Coronary artery (tissue), 2 donors: Measurements from ENCODE around the gene GALNT7.

Experiments used
- DNase-seq: peaks from one replicate; pipeline ENCODE4 v3.0.0-alpha.2; 2017; ENCODE audit warnings: low spot score
- H3K27ac ChIP-seq, 2 donors: fragments of 200-600 bp; sonication (generic); one replicate each; pipeline ENCODE4 v1.5.1; 2016 to 2019
- H3K4me3 ChIP-seq: fragments of 200-600 bp; sonication (generic); 2 replicates; pipeline ENCODE4 v1.5.1; 2016; ENCODE audit warnings: mild to moderate bottlenecking, moderate library complexity
- CTCF ChIP-seq: fragments of 200-600 bp; sonication (generic); IDR thresholded peaks from one replicate; pipeline ENCODE4 v1.5.1; 2019; ENCODE audit warnings: antibody characterized with exemption

The GALNT7 gene

GRCh38 chr4:173165706-173166105 is 2.9 kb upstream of the GALNT7 start:
- TF ChIP-seq CTCF, result no peak
- Histone ChIP-seq H3K27ac (no peak overlapping the region), H3K4me3 (no peak overlapping the region)
- no peak for DNase-seq

GRCh38 chr4:173166491-173166890 is 2.1 kb upstream of the GALNT7 start:
- H3K4me3 ChIP-seq, result no peak overlapping the region
- no peak for TF ChIP-seq CTCF
- no peak for DNase-seq
- no peak overlapping the region for H3K27ac ChIP-seq

GRCh38 chr4:173167758-173168395 is 734 bp upstream of the GALNT7 start:
- Histone ChIP-seq H3K4me3 (peak overlapping the region; percentile 81), H3K27ac (peak overlapping the region; percentile 92 to 95)
- TF ChIP-seq CTCF, result no peak
- no peak for DNase-seq

GRCh38 chr4:173169178-173169427 is 492 bp downstream of the GALNT7 start:
- peak overlapping the region; percentile 81 for H3K4me3 ChIP-seq
- TF ChIP-seq CTCF, result no peak
- peak; percentile 75 for DNase-seq
- peak overlapping the region; percentile 92 to 95 for H3K27ac ChIP-seq

- H3K4me3 ChIP-seq, result peak overlapping the region; percentile 81
- TF ChIP-seq CTCF, result no peak
- H3K27ac ChIP-seq, result peak overlapping the region; percentile 92 to 95
- DNase-seq, result peak; percentile 82
Measured at GRCh38 chr4:173169428-173170181, 994 bp downstream of the GALNT7 start.

- no peak for DNase-seq
- peak overlapping the region; percentile 92 to 95 for H3K27ac ChIP-seq
- TF ChIP-seq CTCF, result no peak
- peak overlapping the region; percentile 81 for H3K4me3 ChIP-seq
Measured at GRCh38 chr4:173170182-173170778, 1.7 kb downstream of the GALNT7 start.

- no peak for DNase-seq
Measured at GRCh38 chr4:173171098-173171497, 2.5 kb downstream of the GALNT7 start.

More at GRCh38 chr4:173171098-173171497, 2.5 kb downstream of the GALNT7 start:
- H3K4me3 ChIP-seq, result no peak overlapping the region
- TF ChIP-seq CTCF, result no peak
- no peak overlapping the region for H3K27ac ChIP-seq
